NCI-H748 (cell line): ENCODE results near the gene HBD.

Experiments used
- DNase-seq: peaks from one replicate; lab custom pipeline; 2025; ENCODE audit not compliant: unreplicated experiment; lab: John Stamatoyannopoulos, UW

HBD gene

GRCh38 chr11:5235364-5236095 is 1.2 kb upstream of the HBD start:
- no peak for DNase-seq

GRCh38 chr11:5233307-5233706 is 976 bp downstream of the HBD start:
- DNase-seq = no peak

GRCh38 chr11:5232821-5233220 is 1.5 kb downstream of the HBD start:
- DNase-seq = no peak

GRCh38 chr11:5232176-5232575 is 2.1 kb downstream of the HBD start:
- DNase-seq = no peak

GRCh38 chr11:5231111-5231510 is 3.2 kb downstream of the HBD start:
- DNase-seq = no peak

GRCh38 chr11:5230266-5230665 is 4.0 kb downstream of the HBD start:
- no peak for DNase-seq

- no peak for DNase-seq
Observed at GRCh38 chr11:5229796-5230195, 4.5 kb downstream of the HBD start.

- DNase-seq = no peak
Observed at GRCh38 chr11:5229356-5229755, 4.9 kb downstream of the HBD start.

GRCh38 chr11:5228124-5228523 is 6.2 kb downstream of the HBD start:
- DNase-seq = no peak

GRCh38 chr11:5227681-5228080 is 6.6 kb downstream of the HBD start:
- no peak for DNase-seq

- DNase-seq = no peak
Observed at GRCh38 chr11:5226732-5227310, 7.5 kb downstream of the HBD start, which contains the start of gene HBB. HBB (minus strand) TSS chr11:5227071; CDS start chr11:5227021, 50 bp downstream.

GRCh38 chr11:5225480-5225871 is 8.8 kb downstream of the HBD start:
- DNase-seq = no peak

- no peak for DNase-seq
Observed at GRCh38 chr11:5224538-5225479, 9.5 kb downstream of the HBD start.

GRCh38 chr11:5223686-5224085 is 10.6 kb downstream of the HBD start:
- no peak for DNase-seq

GRCh38 chr11:5223146-5223545 is 11.1 kb downstream of the HBD start:
- no peak for DNase-seq

- no peak for DNase-seq
Observed at GRCh38 chr11:5210376-5210885, 23.9 kb downstream of the HBD start.

- DNase-seq = peak; percentile 34
Observed at GRCh38 chr11:5204787-5205186, 29.5 kb downstream of the HBD start.

- DNase-seq = no peak
Observed at GRCh38 chr11:5203366-5203765, 30.9 kb downstream of the HBD start.

GRCh38 chr11:5200582-5200981 is 33.7 kb downstream of the HBD start, which contains the start of gene OR51V1:
OR51V1 (minus strand) TSS chr11:5200682; CDS start chr11:5200682, 0 bp downstream.
- DNase-seq = no peak

- DNase-seq = no peak
Observed at GRCh38 chr11:5198285-5198684, 36.0 kb downstream of the HBD start.

GRCh38 chr11:5197536-5197935 is 36.7 kb downstream of the HBD start:
- no peak for DNase-seq
